HG02623 (cell line): ENCODE measurements around the gene NTRK1.

Experiments used
- ATAC-seq: cut with Tn5 transposase; IDR thresholded peaks from one replicate; pipeline ENCODE4 v1.9.1; 2021; ENCODE audit warnings: moderate library complexity; ENCODE audit not compliant: unreplicated experiment

The NTRK1 gene

DNA sequence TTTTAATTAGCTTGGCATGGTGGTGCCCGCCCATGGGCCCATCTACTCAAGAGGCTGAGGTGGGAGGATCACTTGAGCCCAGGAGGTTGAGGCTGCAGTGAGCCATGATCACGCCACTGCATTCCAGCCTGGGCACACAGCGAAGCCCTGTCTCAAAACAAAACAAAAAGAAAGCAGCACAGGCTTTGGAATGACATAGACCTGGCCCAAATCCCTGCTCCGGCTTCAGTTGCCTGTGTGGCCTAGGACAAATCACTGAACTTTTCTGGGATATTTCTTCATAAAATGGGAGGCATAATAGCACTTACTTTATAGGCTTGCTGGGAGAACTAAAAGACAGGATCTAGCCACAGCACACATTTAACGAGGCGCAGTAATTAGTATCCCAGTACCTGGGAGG lies 35.3 kb downstream of the NTRK1 start:
- no peak for ATAC-seq

DNA sequence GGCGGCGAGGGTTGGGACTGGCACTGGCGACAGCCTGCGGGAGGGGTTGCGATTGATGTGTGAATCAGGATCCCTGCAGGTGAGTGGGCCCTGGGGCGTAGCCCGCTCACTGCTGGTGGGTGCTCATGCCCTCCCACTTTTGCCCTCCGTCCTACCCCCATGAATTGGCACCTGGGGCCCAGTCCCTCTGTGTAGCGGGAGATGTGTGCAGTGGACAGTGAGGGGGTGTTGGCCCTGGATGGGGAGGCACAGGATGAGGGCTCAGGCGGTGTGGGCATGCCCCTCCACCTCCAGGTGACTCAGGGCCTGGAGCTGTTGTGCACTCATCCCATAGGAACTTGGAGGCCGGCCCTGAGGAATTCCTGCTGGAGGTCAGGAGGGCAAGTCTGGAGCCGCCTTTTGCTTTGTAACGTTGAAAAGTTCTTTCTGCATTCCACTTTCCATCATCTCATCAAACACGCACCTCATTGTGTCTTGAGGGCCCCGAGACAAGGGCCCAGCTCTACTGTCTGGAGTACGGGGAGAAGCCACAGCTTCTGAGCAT lies 35.9 kb downstream of the NTRK1 start:
- no peak for ATAC-seq

DNA sequence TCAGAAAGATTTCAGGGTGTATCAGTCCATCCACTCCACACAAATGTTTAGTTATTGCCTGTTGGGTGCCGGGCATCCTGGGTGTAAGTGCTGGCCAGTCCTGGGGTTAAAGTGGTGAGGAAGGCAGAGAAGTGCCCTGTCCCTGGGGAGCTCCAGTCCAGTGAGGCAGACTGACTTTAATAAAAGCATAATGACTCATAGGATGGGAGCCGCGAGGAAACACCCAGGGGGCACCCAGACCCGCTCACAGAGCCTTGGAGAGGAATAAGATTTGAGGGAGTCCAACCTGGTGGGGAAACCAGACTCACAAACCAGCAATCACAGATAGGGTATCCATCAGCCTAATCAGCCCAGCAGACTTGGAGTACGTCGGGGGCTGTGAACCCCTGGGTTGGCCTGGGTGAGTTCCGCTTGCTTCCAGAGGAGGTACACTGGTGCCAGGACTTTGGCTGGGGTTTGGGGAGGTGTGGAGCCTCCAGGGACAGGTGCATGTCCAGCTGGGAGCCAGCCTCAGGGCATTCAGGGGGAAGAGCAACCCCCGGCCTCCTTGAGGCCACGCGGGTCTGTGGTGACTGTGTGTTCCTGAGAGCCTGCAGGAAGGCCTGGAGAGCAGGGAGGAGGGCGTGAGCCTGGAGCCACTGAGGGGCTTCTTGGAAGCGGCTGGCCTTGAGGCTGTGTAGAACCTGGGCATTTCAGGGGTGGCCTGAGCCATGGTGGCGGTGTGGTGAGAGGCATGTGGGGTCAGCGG lies 36.6 kb downstream of the NTRK1 start:
- ATAC-seq = no peak

DNA sequence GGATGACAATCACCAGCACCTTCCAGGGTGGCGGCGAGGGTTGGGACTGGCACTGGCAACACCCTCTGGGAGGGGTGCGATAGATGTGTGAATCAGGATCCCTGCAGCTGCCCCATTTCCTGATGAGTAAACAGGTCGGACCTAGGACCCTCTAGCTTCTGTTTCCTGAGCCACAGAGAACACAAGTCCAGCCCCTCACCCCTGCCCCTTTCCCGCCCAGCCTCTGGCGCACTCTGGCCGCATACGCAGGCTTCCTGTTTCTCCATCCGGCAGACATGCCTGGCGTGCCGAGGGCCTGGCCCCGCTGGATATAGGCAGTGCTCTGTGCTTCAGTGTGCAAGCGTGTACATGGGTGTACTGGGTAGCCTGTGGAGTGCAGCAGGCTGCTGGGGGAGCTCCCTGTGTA lies 37.5 kb downstream of the NTRK1 start:
- no peak for ATAC-seq

DNA sequence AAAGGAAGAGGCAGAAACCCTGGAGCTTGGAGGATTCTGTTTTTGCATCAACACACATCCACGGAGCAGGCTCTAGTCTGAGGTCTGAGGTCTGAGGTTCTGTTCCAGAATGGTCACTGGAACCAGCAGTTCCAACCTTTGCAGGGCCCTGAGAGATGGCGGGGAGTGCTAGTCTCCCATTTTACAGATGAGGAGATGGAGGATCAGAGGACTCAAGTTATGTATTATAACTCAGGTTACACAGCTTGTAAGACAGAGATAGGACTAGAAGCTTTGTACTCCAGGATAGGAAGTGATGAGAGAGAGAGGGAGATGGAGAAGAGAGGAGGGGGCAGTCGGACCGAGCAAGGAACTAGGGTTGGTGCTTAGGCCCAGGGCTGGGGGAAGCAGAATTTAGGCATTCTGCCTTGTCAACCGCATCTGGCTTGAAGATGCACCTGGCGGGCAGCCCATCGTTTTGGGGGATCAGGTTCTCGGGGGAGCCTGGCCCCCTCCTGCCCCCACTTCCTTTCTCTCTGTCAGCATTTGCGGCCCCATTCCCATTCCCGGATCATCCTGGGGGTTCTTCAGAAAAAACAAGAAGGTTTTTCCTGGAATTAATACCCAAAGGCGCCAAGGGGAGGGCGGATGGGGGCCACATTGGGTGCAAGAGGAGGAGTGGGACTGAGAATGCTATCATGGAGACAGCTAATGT lies 38.5 kb downstream of the NTRK1 start:
- ATAC-seq = no peak

DNA sequence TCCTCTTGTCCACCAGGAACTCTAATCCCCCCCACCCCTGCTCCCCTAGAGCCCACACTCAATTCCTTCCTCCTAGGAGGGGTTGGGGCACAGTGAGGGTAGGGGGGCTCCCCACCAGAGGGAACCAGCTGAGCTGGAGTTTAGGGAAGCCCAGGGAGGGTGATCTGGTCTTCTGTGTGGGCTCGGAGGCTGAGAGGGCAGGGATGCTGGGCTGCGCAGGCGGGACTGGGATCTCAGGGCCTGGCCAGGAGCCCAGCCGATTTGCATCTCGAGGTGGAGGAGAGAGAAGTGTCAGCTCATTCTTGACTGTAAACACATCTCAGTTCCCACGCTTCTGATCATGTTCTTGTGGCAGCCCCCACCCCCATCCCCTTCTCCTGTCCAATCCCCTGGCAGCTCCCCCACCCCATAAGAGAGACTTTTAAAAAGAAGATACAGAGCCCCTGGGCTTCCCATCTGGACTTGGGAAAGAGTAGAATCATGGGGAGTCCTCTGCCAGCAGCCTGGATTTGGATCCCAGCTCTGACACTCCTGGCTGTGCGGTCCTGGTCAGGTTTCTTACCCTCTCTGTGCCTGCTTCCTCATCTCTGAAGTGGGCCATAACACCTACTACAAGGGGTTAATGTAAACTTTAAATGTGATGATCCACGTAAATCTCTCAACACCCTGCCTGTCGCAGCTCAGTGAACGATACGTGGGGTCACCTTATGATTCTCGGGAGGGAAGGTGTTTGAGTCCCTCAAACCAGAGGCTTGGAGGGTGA lies 39.5 kb downstream of the NTRK1 start:
- ATAC-seq = no peak

DNA sequence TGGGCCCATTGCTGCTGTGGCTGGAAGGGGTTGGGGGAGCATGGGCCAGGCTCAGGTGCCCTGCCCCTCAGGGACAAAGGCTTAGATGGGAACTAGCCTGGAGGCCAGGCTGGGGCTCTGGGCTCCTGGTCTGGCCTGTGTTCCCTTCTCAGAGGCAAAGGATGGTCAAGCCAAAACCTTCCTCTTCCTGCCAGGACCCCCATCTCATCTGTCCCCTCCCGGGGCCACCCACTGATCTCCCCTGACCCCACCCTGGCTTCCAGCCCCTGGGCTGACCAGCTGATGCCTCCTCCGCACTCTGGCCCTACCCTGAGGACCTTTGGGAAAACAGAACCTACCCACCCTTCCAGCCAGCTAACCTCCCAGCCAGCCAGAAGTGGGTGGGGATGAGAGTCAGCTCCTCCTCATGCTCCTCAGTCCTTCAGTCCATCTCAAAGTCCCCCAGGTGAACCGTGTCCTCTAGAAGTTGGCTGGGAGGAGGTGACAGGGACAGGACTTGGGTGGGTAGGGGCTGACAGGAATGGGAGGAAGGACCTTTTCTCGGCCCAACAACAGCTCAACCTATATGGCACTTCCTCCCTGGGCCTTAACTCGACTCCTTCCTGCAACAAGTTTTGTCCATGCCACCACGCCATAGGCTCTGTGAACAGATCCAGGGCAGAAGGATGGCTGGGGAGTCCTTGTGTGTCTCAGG lies 40.4 kb downstream of the NTRK1 start:
- no peak for ATAC-seq

DNA sequence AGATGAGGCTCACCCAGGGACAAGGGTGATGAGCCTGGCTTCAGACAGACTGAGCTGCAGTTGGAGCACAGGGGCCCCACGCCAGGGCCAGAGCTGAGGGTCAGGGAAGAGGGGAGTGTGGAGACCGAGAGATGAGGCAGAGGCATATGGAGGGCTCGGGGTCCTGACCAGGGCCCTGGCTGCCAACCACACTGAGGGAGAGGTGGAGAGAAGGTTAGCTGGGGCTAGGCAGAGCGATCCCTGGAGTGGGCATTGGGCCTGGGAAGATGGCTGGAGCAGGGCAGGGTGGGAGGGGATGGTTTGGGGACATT lies 40.9 kb downstream of the NTRK1 start:
- ATAC-seq = no peak

DNA sequence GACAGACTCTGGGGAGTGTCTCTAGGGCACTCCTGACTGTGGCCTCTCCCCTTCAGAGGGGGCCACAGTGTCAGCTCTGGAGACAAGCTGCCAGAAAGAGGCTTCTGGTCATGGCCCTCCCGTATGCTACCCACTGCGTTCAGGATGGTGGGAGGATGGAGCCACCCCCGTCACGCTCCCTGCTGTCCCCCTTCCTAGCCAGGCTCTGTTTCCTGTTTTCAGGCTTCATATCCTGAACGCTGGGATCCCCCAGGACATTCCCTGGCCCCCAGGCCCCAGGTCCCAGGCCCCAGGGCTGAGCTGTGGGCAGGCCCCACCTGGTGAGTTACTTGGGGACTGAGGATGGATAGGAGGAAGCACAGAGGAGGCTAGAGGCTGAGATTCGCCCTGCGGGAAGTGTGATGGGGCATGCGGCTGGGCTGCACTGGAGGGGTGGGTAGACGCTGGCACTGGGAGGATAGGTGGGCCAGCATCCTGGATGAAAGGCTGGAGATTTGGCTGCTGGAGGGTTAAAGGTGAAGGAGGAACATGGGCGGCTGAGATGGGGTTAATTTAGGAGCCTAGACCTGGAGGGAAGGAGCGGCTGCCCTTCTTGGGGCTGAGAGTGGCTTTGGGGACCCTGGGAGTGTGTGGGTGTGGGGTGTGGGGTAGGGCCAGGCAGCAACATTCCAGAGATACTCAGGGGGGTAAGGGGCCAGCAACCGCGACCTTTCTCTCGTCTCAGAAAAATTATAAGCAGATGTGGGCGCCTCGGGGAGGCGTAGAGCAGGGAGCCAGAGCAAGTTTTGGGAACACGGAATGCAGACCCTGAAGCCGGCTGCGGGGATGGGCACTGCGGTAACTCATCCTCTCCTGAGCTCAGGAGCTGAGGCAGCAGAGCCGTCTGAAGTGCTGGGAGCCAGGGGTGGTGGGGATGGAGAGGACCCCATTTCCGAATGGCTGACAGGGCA lies 41.6 kb downstream of the NTRK1 start:
- ATAC-seq = no peak

DNA sequence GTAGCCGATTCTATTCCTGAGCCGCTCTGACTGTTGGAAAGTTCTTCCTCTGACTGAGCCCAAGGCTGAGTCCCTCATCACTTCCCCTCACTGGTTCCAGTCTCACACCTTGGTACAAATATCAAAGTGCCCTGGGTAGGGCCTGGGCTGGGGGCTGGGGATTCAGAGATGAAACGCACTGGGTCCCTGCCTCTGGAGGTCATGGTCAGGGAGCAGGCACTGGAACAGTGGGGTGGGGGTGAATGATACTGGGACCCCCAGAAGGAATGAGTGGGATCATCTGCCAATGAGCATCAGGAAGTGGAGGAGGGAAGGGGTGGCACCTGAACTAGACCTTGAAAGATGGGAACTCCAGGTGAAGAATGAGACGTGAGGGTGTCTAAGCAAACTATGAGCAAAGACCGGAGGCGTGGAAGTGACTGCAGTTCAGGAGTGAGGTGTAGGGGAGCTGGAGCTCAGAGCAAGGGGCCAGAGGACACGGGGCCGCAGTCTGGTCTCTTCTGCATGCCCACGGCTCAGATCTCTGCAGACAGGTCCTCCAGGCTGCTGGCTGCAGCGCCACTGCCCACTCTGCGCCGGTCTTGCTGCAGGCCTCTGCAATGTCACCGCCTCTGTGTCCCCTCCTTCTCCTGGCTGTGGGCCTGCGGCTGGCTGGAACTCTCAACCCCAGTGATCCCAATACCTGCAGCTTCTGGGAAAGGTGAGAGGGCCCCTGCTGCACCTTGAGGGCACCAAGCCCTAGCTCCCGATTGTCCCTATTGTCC lies 42.8 kb downstream of the NTRK1 start:
- no peak for ATAC-seq

DNA sequence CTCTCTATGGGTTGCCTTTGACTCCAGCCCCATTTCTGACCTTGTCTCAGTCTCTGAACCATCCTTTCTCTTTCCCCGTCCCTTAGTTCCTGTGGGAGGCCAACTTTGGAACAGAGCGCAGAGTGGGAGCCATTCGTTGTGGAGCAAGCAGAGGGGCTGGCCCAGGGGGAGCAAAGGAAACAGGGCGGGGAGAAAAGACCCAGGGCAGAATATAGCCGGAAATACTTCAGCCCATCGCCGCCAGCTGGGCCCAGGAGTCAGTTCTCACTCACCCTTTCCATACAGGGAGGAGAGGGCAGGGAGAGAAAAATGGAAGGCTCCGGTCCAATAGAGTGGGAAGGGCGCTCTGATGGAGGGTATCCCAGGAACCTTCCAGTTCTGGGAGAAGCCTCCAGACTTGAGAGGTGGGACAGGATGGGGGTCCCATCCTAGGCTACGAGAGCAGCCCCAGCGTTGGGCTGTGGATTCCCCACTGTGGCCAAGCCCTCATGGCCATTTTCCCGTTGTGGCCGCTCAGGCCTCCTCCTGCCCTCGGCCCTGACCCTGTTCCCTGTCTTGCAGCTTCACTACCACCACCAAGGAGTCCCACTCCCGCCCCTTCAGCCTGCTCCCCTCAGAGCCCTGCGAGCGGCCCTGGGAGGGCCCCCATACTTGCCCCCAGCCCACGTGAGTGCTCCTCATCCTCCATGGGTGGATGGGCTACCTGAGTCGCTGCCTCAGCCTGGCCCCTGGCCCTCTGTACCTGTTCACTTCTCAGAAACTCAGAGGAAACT lies 43.7 kb downstream of the NTRK1 start:
- ATAC-seq = no peak

DNA sequence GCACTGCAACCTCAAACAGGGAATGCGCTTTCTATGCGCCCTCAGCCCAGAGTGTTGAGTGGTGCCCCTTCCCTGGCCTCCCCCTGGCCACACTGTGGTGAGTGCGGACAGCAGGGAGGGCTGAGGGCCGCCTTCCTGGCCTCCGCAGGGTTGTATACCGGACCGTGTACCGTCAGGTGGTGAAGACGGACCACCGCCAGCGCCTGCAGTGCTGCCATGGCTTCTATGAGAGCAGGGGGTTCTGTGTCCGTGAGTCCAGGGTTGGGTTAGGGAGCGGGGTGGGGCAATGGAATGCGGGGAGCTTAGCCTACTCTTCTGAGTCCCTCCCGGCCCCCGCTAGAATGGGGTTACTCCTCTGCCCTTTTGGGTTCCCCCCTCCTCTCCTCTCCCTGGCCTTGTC lies 44.5 kb downstream of the NTRK1 start:
- ATAC-seq = no peak

DNA sequence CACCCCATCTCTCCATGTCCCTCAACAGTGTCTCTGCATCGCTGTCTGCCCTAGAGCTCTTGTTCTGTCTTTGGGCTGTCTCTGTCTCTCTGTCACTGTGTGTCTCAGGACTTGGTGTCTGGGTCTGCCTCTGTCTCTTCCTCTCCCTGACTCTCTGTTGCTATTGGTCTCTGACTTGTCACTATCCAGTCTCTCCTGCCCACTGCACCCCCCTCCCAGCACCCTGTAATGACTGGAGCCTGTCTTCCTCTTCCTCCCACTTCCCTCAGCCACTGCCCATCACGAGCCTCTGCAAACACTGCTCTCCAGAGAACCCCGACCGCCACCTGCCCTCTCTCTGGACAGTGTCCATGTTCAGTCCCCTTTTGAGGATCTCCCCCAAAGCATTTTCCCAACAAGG lies 45.0 kb downstream of the NTRK1 start:
- no peak for ATAC-seq

DNA sequence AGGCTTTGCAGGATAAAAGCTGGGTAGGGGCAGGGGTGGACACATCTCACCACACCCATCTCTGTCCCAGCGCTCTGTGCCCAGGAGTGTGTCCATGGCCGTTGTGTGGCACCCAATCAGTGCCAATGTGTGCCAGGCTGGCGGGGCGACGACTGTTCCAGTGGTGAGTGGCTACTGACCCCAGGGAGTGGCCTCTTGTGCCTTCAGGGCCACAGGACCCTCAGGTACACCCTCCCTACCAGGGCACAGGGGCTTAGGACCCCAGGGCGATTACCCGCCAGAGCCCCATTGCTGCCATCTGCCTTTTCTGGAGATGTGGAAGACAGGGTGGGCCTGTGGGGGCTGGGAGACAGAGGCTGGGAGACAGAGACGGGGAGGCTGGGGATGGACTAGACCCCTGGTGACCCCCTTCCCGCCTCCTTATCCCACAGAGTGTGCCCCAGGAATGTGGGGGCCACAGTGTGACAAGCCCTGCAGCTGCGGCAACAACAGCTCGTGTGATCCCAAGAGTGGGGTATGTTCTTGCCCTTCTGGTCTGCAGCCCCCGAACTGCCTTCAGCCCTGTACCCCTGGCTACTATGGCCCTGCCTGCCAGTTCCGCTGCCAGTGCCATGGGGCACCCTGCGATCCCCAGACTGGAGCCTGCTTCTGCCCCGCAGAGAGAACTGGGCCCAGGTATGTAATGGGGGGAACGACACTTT lies 45.7 kb downstream of the NTRK1 start:
- no peak for ATAC-seq

DNA sequence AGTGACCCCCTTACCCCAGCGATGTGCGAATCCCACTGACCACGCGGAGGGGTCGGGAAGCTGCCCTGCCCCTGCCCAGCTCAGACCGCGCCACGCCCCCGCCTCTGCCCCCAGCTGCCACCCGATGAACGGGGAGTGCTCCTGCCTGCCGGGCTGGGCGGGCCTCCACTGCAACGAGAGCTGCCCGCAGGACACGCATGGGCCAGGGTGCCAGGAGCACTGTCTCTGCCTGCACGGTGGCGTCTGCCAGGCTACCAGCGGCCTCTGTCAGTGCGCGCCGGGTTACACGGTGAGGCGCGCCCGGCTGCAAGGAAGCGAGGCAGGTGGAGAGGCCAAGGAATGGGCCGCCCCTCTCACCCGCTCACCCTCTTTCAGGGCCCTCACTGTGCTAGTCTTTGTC lies 47.9 kb downstream of the NTRK1 start:
- ATAC-seq = no peak

DNA sequence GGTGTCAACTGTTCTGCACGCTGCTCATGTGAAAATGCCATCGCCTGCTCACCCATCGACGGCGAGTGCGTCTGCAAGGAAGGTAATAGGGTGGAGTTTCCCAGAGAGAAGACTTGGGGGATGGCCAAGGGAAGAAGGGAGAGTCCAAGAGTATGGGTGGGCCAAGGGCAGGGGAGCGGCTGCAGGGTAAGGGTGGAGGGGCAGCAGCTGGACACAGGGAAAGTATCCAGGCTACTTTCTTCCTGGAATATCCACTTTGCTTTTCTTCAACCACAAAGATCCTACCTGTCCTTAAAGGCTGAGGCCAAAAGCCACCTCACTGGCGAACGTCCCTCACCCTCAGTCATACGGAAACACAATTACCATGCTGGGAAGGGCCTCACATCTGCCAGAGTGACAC lies 48.3 kb downstream of the NTRK1 start:
- no peak for ATAC-seq

DNA sequence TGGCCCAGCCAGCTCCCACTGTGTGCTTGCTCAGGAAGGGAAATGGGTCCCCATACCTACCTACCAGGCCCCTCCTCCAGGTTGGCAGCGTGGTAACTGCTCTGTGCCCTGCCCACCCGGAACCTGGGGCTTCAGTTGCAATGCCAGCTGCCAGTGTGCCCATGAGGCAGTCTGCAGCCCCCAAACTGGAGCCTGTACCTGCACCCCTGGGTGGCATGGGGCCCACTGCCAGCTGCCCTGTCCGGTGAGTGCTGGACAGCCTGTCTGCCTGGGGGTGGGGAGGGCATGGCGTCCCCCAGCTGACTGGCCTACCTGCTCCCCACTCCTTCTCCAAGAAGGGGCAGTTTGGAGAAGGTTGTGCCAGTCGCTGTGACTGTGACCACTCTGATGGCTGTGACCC lies 49.0 kb downstream of the NTRK1 start:
- no peak for ATAC-seq

DNA sequence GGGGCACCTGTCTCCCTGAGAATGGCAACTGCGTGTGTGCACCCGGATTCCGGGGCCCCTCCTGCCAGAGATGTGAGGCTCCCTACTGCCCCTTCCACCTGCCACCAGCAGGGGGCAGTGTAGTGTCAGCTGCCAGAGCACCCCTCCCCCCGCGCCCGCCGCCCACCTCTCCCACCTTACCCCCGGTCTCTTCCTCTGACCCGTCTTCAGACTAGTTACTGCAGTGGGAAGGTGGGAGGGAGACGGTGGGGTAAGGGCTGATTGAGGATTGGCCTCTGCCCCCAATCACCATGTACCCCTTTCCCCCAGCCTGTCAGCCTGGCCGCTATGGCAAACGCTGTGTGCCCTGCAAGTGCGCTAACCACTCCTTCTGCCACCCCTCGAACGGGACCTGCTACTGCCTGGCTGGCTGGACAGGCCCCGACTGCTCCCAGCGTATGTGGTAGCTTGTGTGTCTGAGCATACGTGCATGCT lies 49.7 kb downstream of the NTRK1 start:
- ATAC-seq = no peak
